PFSK-1 (cell line): ENCODE data around the gene MUC5AC.

Source experiments
- FOXP2 ChIP-seq: optimal IDR thresholded peaks from 2 replicates; pipeline ENCODE3; 2011; ENCODE audit warnings: borderline replicate concordance, control low read depth, inconsistent platforms; ENCODE audit not compliant: insufficient read depth; ENCODE audit errors: extremely low read length, extremely low read depth
- POLR2AphosphoS5 ChIP-seq: IDR thresholded peaks from 2 replicates; pipeline ENCODE4 v1.6.1; 2012; ENCODE audit warnings: low read depth, mild to moderate bottlenecking, control low read depth, low read length, moderate library complexity
- REST ChIP-seq, 2 experiments: IDR thresholded peaks; 2 replicates each; pipeline versions ENCODE4 v1.6.1 to v1.8.0; 2011 to 2012; ENCODE audit warnings: low read depth in 2 of 2, low read length in 2 of 2, control low read depth in 1 of 2, inconsistent platforms in 1 of 2, mild to moderate bottlenecking in 1 of 2, moderate library complexity in 1 of 2; ENCODE audit not compliant: insufficient read depth in 1 of 2
- SIN3A ChIP-seq: IDR thresholded peaks from 2 replicates; pipeline ENCODE4 v1.6.1; 2012; ENCODE audit warnings: mild to moderate bottlenecking, low read length, moderate library complexity, borderline replicate concordance; ENCODE audit not compliant: insufficient read depth
- TAF1 ChIP-seq: IDR thresholded peaks from 2 replicates; pipeline ENCODE4 v1.6.1; 2012; ENCODE audit warnings: low read length, control low read depth, borderline replicate concordance; ENCODE audit not compliant: insufficient read depth

MUC5AC gene

GRCh38 chr11:1226986-1227550 lies 69.3 kb downstream of the MUC5AC start:
- TF ChIP-seq SIN3A, result no peak
- TF ChIP-seq POLR2AphosphoS5, result no peak
- TF ChIP-seq FOXP2, result no peak
- no peak for TF ChIP-seq REST (IDR thresholded peaks at IDR 0.05; ENCODE audit: insufficient read depth in 1 of 2, low read depth in 2 of 2, low read length in 2 of 2)
- no peak for TF ChIP-seq TAF1

GRCh38 chr11:1227551-1228100 lies 69.9 kb downstream of the MUC5AC start:
- TF ChIP-seq SIN3A (no peak), REST (IDR thresholded peaks at IDR 0.05; ENCODE audit: insufficient read depth in 1 of 2, low read depth in 2 of 2, low read length in 2 of 2) (no peak), TAF1 (no peak), FOXP2 (no peak), POLR2AphosphoS5 (no peak)

- TF ChIP-seq POLR2AphosphoS5 (no peak), FOXP2 (no peak), REST (IDR thresholded peaks at IDR 0.05; ENCODE audit: insufficient read depth in 1 of 2, low read depth in 2 of 2, low read length in 2 of 2) (no peak), SIN3A (no peak), TAF1 (no peak)
These were observed 70.5 kb downstream of the MUC5AC start for GRCh38 chr11:1228101-1228821.

- no peak for TF ChIP-seq SIN3A
These were observed 71.2 kb downstream of the MUC5AC start for GRCh38 chr11:1228921-1229451.

GRCh38 chr11:1229471-1230120 lies 71.8 kb downstream of the MUC5AC start:
- TF ChIP-seq SIN3A (no peak), TAF1 (no peak), REST (IDR thresholded peaks at IDR 0.05; ENCODE audit: insufficient read depth in 1 of 2, low read depth in 2 of 2, low read length in 2 of 2) (no peak), POLR2AphosphoS5 (no peak), FOXP2 (no peak)
